OCI-LY3 (cell line): ENCODE measurements around the gene SLC22A3.

Experiments
- H2AFZ ChIP-seq: fragments of 200-600, 300-600 bp; shearing (Covaris generic); 2 replicates; pipeline ENCODE4 v1.6.0; 2014; ENCODE audit warnings: antibody characterized with exemption, low read depth, low read length
- H3K27ac ChIP-seq: fragments of 200-600, 300-600 bp; sonication (generic); 2 replicates; pipeline ENCODE4 v1.5.1; 2014; ENCODE audit warnings: mild to moderate bottlenecking, low read length, moderate library complexity, mixed read lengths
- H3K27me3 ChIP-seq: fragments of 200-600, 300-600 bp; sonication (generic); 2 replicates; pipeline ENCODE4 v1.6.1; 2014; ENCODE audit warnings: low read depth, low read length, mixed read lengths
- H3K36me3 ChIP-seq: fragments of 200-600, 300-600 bp; sonication (generic); replicated peaks from 2 replicates; pipeline ENCODE3; 2014; ENCODE audit warnings: low read depth, low read length, mixed read lengths
- H3K4me1 ChIP-seq: fragments of 300-600, 200-600 bp; sonication (generic); 2 replicates; pipeline ENCODE4 v1.6.1; 2014; ENCODE audit warnings: low read length, mixed read lengths
- H3K4me2 ChIP-seq: fragments of 200-600, 300-600 bp; sonication (generic); 2 replicates; pipeline ENCODE4 v1.6.1; 2014; ENCODE audit warnings: low read length, mixed read lengths
- H3K4me3 ChIP-seq: fragments of 300-600, 200-600 bp; sonication (generic); 2 replicates; pipeline ENCODE4 v1.5.1; 2014; ENCODE audit warnings: antibody characterized with exemption, mild to moderate bottlenecking, low read length, moderate library complexity
- H3K79me2 ChIP-seq: fragments of 300-600, 200-600 bp; shearing (Covaris generic); 2 replicates; pipeline ENCODE4 v1.6.1; 2014; ENCODE audit warnings: mild to moderate bottlenecking, low read length, mixed read lengths
- H3K9ac ChIP-seq: fragments of 300-600, 200-600 bp; shearing (Covaris generic); 2 replicates; pipeline ENCODE4 v1.6.0; 2014; ENCODE audit warnings: mild to moderate bottlenecking, low read length, moderate library complexity
- H3K9me3 ChIP-seq: fragments of 200-600, 300-600 bp; shearing (Covaris generic); 2 replicates; pipeline ENCODE4 v1.6.1; 2014; ENCODE audit warnings: low read length, mixed read lengths; ENCODE audit not compliant: insufficient read depth
- H4K20me1 ChIP-seq: fragments of 200-600, 300-600 bp; sonication (generic); 2 replicates; pipeline ENCODE4 v1.6.1; 2016; ENCODE audit warnings: low read length, mixed read lengths; ENCODE audit not compliant: insufficient read depth
- CTCF ChIP-seq: fragments of 200-600, 300-600 bp; sonication (generic); IDR thresholded peaks from 2 replicates; pipeline ENCODE4 v1.5.1; 2014; ENCODE audit warnings: antibody characterized with exemption, low read length, low read depth
- EZH2phosphoT487 ChIP-seq: fragments of 200-600 bp; shearing (Covaris generic); IDR thresholded peaks from 2 replicates; pipeline ENCODE4 v1.6.1; 2018; ENCODE audit warnings: antibody characterized with exemption, mixed run types, low read depth

Gene SLC22A3

GRCh38 chr6:160328447-160328846 is 19.7 kb upstream of the SLC22A3 start:
- H3K36me3 ChIP-seq = no peaks in the 10 kb centered on the region
- H3K27me3 ChIP-seq = peaks cover 3% of the 10 kb centered on the region; the same call in 1 of the 2 replicates
- H3K4me1 ChIP-seq = no peaks in the 10 kb centered on the region
- TF ChIP-seq CTCF (no peak), EZH2phosphoT487 (no peak)
- H3K4me2 ChIP-seq = no peak overlapping the region
- H2AFZ ChIP-seq = no peak overlapping the region
- H3K27ac ChIP-seq = no peak overlapping the region
- no peaks in the 10 kb centered on the region for H3K79me2 ChIP-seq
- no peak overlapping the region for H3K9ac ChIP-seq
- H4K20me1 ChIP-seq = no peaks in the 10 kb centered on the region
- H3K4me3 ChIP-seq = no peak overlapping the region
- H3K9me3 ChIP-seq = no peaks in the 10 kb centered on the region

- H3K9ac ChIP-seq = no peak overlapping the region
- H3K79me2 ChIP-seq = no peaks in the 10 kb centered on the region
- H3K36me3 ChIP-seq = no peaks in the 10 kb centered on the region
- TF ChIP-seq EZH2phosphoT487 (no peak), CTCF (no peak)
- H3K4me3 ChIP-seq = no peak overlapping the region
- H3K9me3 ChIP-seq = no peaks in the 10 kb centered on the region
- no peaks in the 10 kb centered on the region for H4K20me1 ChIP-seq
- no peak overlapping the region for H3K4me2 ChIP-seq
- no peak overlapping the region for H2AFZ ChIP-seq
- no peak overlapping the region for H3K27ac ChIP-seq
- H3K4me1 ChIP-seq = no peaks in the 10 kb centered on the region
- H3K27me3 ChIP-seq = peaks cover 3% of the 10 kb centered on the region; the same call in 1 of the 2 replicates
These were observed 19.0 kb upstream of the SLC22A3 start for GRCh38 chr6:160329188-160329587.

- Histone ChIP-seq H3K27ac (no peak overlapping the region), H3K4me2 (no peak overlapping the region), H3K4me1 (no peaks in the 10 kb centered on the region), H3K9me3 (no peaks in the 10 kb centered on the region), H3K9ac (no peak overlapping the region), H3K79me2 (no peaks in the 10 kb centered on the region), H3K36me3 (no peaks in the 10 kb centered on the region), H3K27me3 (peaks cover 11% of the 10 kb centered on the region), H3K4me3 (no peak overlapping the region), H2AFZ (no peak overlapping the region), H4K20me1 (no peaks in the 10 kb centered on the region)
- no peak for TF ChIP-seq CTCF
- no peak for TF ChIP-seq EZH2phosphoT487
These were observed 17.6 kb upstream of the SLC22A3 start for GRCh38 chr6:160330619-160331018.

- Histone ChIP-seq H2AFZ (no peak overlapping the region), H3K27me3 (peaks cover 11% of the 10 kb centered on the region), H3K27ac (no peak overlapping the region), H3K9me3 (no peaks in the 10 kb centered on the region), H3K9ac (no peak overlapping the region), H3K4me2 (no peak overlapping the region), H4K20me1 (no peaks in the 10 kb centered on the region), H3K79me2 (no peaks in the 10 kb centered on the region), H3K4me3 (no peak overlapping the region), H3K36me3 (no peaks in the 10 kb centered on the region), H3K4me1 (no peaks in the 10 kb centered on the region)
- TF ChIP-seq CTCF (no peak), EZH2phosphoT487 (no peak)
These were observed 17.0 kb upstream of the SLC22A3 start for GRCh38 chr6:160331204-160331603.
